Loucy (cell line): ENCODE data around the gene MRPL19.
"Not testable (repeated sequence)": the region's sequence is repeated elsewhere in the genome, so short reads cannot be mapped to it uniquely, and the experiment has no call there.

Source experiments
- H2AFZ ChIP-seq: fragments of 200-600 bp; sonication (generic); 2 replicates; pipeline ENCODE4 v1.6.0; 2016; ENCODE audit warnings: antibody characterized with exemption, mild to moderate bottlenecking, low read length, moderate library complexity
- H3F3A ChIP-seq: fragments of 200-600 bp; 2 replicates; pipeline ENCODE4 v1.6.0; 2016; ENCODE audit warnings: antibody characterized with exemption, low read depth, mild to moderate bottlenecking
- H3K27me3 ChIP-seq: fragments of 200-600 bp; sonication (generic); 2 replicates; pipeline ENCODE4 v1.6.1; 2014; ENCODE audit warnings: low read length, mild to moderate bottlenecking; ENCODE audit not compliant: insufficient read depth, poor library complexity, severe bottlenecking
- H3K36me3 ChIP-seq: fragments of 200-600 bp; sonication (generic); 2 replicates; pipeline ENCODE4 v1.6.1; 2016; ENCODE audit warnings: low read length; ENCODE audit not compliant: insufficient read depth
- H3K4me1 ChIP-seq: fragments of 200-600 bp; sonication (generic); 2 replicates; pipeline ENCODE4 v1.5.1; 2014; ENCODE audit warnings: low read length, mild to moderate bottlenecking; ENCODE audit not compliant: insufficient read depth, poor library complexity, severe bottlenecking
- H3K4me2 ChIP-seq: fragments of 200-600 bp; sonication (generic); 2 replicates; pipeline ENCODE4 v1.6.0; 2014; ENCODE audit warnings: antibody characterized with exemption, low read length, low read depth, mild to moderate bottlenecking; ENCODE audit not compliant: poor library complexity, severe bottlenecking
- H3K4me3 ChIP-seq: fragments of 200-600 bp; sonication (generic); 2 replicates; pipeline ENCODE4 v1.5.1; 2014; ENCODE audit warnings: low read length, mild to moderate bottlenecking, mixed read lengths; ENCODE audit not compliant: poor library complexity, severe bottlenecking
- H3K79me2 ChIP-seq: fragments of 200-600 bp; sonication (generic); 2 replicates; pipeline ENCODE4 v1.6.1; 2014; ENCODE audit warnings: low read length; ENCODE audit not compliant: insufficient read depth
- H3K9ac ChIP-seq: fragments of 200-600 bp; sonication (generic); 2 replicates; pipeline ENCODE4 v1.6.0; 2014; ENCODE audit warnings: mild to moderate bottlenecking, low read depth, low read length, moderate library complexity; ENCODE audit not compliant: poor library complexity, severe bottlenecking
- H3K9me2 ChIP-seq: fragments of 200-600 bp; sonication (generic); replicated peaks from 2 replicates; pipeline ENCODE4 v1.6.1; 2016; ENCODE audit warnings: low read depth, low read length, mixed read lengths
- H3K9me3 ChIP-seq: fragments of 200-600 bp; sonication (generic); 2 replicates; pipeline ENCODE4 v1.6.1; 2014; ENCODE audit warnings: mild to moderate bottlenecking, antibody characterized with exemption, low read length, low read depth; ENCODE audit not compliant: insufficient read depth
- H4K20me1 ChIP-seq: fragments of 200-600 bp; sonication (generic); 2 replicates; pipeline ENCODE4 v1.6.0; 2014; ENCODE audit warnings: antibody characterized with exemption, low read length, mild to moderate bottlenecking; ENCODE audit not compliant: insufficient read depth, poor library complexity, severe bottlenecking
- CTCF ChIP-seq: fragments of 200-600 bp; sonication (generic); conservative IDR thresholded peaks from 2 replicates; pipeline ENCODE4 v1.5.1; 2014; ENCODE audit warnings: mild to moderate bottlenecking, antibody characterized with exemption, low read length
- EZH2phosphoT487 ChIP-seq: fragments of 200-600 bp; IDR thresholded peaks from 2 replicates; pipeline ENCODE4 v1.6.1; 2018; ENCODE audit warnings: antibody characterized with exemption, mild to moderate bottlenecking, moderate library complexity, borderline replicate concordance

MRPL19 gene

GRCh38 chr2:75679556-75679955 lies 33.0 kb downstream of the MRPL19 start:
- H3K4me2 ChIP-seq, result no peak overlapping the region
- H3F3A ChIP-seq, result no peaks in the 10 kb centered on the region
- H3K4me1 ChIP-seq, result no peaks in the 10 kb centered on the region
- H3K27me3 ChIP-seq, result no peaks in the 10 kb centered on the region
- H3K9me3 ChIP-seq, result no peaks in the 10 kb centered on the region
- no peak overlapping the region for H2AFZ ChIP-seq
- no peaks in the 10 kb centered on the region for H3K9me2 ChIP-seq
- H3K4me3 ChIP-seq, result no peak overlapping the region
- TF ChIP-seq CTCF (no peak), EZH2phosphoT487 (no peak)
- H3K79me2 ChIP-seq, result no peaks in the 10 kb centered on the region
- H4K20me1 ChIP-seq, result no peaks in the 10 kb centered on the region
- H3K36me3 ChIP-seq, result no peaks in the 10 kb centered on the region
- H3K9ac ChIP-seq, result no peak overlapping the region

GRCh38 chr2:75680402-75680801 lies 33.8 kb downstream of the MRPL19 start:
- no peaks in the 10 kb centered on the region for H4K20me1 ChIP-seq
- H3K9ac ChIP-seq, result no peak overlapping the region
- no peaks in the 10 kb centered on the region for H3F3A ChIP-seq
- H3K4me3 ChIP-seq, result no peak overlapping the region
- no peaks in the 10 kb centered on the region for H3K9me2 ChIP-seq
- no peak overlapping the region for H3K4me2 ChIP-seq
- no peak overlapping the region for H2AFZ ChIP-seq
- H3K9me3 ChIP-seq, result no peaks in the 10 kb centered on the region
- no peaks in the 10 kb centered on the region for H3K4me1 ChIP-seq
- no peaks in the 10 kb centered on the region for H3K36me3 ChIP-seq
- H3K27me3 ChIP-seq, result no peaks in the 10 kb centered on the region
- no peak for TF ChIP-seq EZH2phosphoT487
- H3K79me2 ChIP-seq, result no peaks in the 10 kb centered on the region

GRCh38 chr2:75683430-75683829 lies 36.8 kb downstream of the MRPL19 start:
- H3K79me2 ChIP-seq, H3K4me1 ChIP-seq, H3K9ac ChIP-seq, H3K9me3 ChIP-seq, H3K4me3 ChIP-seq, H3K27me3 ChIP-seq, H4K20me1 ChIP-seq, H3K9me2 ChIP-seq, H3F3A ChIP-seq, H3K36me3 ChIP-seq, H2AFZ ChIP-seq, H3K4me2 ChIP-seq: not testable (repeated sequence)

GRCh38 chr2:75688196-75688595 lies 41.6 kb downstream of the MRPL19 start:
- H3K4me2 ChIP-seq, result no peak overlapping the region
- H3K79me2 ChIP-seq, result no peaks in the 10 kb centered on the region
- H3K9me2 ChIP-seq, result no peaks in the 10 kb centered on the region
- TF ChIP-seq EZH2phosphoT487 (no peak), CTCF (no peak)
- no peak overlapping the region for H3K9ac ChIP-seq
- H3K4me3 ChIP-seq, result no peak overlapping the region
- H3K27me3 ChIP-seq, result no peaks in the 10 kb centered on the region
- H3K36me3 ChIP-seq, result no peaks in the 10 kb centered on the region
- no peak overlapping the region for H2AFZ ChIP-seq
- no peaks in the 10 kb centered on the region for H4K20me1 ChIP-seq
- H3K4me1 ChIP-seq, result no peaks in the 10 kb centered on the region
- no peaks in the 10 kb centered on the region for H3F3A ChIP-seq
- H3K9me3 ChIP-seq, result no peaks in the 10 kb centered on the region
